Activated T-helper 1 cell treated with Interleukin-2 at 50 U/mL for 16 hours (primary cell): Measurements from ENCODE around the gene GALNT9.
"Not testable (repeated sequence)": the region's sequence is repeated elsewhere in the genome, so short reads cannot be mapped to it uniquely, and the experiment has no call there.

Experiments
- DNase-seq: peaks from one replicate; pipeline ENCODE4 v3.0.0-alpha.2; 2020; ENCODE audit warnings: low read depth

The GALNT9 gene

DNA sequence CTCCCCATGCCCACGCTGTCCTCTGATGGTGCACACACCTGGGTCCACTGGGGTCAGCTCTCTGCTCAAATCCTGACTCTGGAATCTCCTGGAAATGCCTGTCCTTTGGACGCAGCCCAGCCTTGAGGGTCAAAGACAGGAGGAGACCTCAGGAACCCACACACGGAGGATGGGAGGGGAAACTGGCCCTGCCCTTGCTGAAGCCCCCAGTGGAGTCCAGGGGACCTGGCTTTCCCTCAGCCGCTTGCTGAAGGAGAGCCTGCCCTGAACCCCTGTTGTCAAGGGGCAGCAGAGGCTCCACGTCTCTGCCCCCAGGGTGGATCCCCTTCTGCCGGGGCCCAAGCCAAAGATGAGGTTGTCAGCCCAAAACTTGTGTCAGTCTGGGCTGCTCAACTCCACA is 16.9 kb downstream of the GALNT9 start:
- no peak for DNase-seq

DNA sequence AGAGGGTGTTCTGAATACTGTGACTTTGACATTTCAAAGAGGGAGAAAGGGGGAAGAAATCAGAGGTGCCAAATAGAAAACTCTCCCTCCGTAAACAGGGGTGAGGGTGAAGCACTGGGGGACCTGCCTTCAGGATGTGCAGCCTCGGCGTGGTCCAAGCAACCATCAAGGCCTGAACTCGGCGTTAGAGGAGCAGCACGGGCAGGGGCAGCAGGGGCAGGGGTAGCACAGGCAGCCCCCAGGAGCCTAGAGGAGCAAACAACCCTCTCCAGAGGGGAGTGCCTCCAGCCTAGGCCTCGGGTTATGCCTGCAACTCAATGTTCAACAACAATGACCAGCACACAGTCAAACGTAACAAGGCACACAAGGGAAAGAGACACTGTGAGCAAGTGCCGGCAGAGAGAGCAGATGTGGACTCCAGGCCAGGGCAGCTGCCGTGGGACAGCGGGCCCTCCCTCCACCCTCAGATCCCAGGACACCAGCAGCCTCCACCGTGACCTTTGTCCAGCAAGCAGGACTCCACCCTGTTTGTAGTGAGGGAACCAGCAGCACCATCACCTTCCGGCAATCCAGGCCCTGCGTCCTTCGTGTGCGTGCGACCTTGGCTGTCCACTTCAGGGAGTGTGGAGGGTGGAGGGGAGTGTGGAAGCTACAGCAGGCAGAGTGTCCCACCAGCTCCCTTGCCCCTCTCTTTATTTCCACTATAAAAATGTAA is 18.0 kb downstream of the GALNT9 start:
- DNase-seq = no peak

- DNase-seq = no peak
Measured at GRCh38 chr12:132310181-132311040, 19.0 kb downstream of the GALNT9 start.

DNA sequence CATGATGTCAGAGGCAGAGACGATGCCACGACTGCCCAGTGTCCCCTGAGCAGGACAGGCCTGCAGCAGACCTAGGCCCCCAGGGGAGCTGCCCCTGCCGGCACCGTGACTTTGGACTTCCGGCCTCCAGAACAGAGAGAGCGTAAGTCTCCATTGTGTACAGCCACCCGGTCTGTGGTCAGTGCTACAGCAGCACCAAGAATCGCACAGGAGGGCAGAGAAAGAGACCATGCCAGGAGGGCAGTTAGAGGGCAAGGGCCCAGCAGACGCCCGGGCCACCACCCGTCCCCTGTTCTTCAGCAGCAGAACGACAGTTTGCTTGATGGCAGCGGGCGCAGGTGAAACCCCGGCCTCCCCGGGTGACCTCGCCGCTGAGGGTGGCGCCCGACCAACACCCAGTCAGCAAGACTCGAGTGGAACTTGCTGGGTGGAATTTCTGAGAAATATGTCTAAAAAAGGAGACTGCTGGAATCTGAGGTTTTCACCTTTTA is 19.7 kb downstream of the GALNT9 start:
- DNase-seq = no peak

DNA sequence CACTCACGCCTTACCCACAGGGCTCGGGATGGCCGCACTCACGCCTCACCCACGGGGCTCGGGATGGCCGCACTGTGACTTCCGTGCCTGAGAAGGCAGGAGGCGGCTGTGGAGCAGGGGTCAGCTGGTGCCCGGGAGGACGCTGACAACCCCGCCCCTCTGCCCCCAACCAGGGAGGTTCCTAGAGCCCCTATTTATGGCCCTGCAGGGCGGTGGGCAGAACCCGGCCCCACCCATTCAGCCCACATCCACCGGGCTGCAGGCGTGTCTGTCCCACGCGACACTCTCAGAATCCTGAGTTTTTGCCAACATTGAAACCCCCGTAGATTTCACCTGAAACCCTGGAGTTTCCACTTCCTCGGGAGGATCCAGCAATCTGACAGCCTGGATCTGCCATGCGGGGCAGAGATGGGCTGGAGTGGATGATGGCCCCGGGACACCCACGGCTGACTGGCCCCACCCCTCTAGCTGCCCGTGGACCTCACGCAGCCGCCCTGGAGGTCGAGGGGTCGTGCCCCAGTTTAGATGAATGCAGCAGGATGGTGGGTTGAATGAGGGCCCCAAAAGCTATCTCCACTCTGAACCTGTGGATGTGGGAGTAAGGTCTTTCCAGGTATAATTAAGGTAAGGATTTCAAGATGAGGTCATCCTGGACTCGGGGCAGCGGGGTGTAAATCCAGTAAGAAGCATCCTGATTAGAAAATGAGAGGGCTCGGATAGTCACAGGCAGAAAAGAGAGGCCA is 20.4 kb downstream of the GALNT9 start:
- DNase-seq = no peak

GRCh38 chr12:132307976-132308852 is 21.2 kb downstream of the GALNT9 start:
- DNase-seq = no peak

DNA sequence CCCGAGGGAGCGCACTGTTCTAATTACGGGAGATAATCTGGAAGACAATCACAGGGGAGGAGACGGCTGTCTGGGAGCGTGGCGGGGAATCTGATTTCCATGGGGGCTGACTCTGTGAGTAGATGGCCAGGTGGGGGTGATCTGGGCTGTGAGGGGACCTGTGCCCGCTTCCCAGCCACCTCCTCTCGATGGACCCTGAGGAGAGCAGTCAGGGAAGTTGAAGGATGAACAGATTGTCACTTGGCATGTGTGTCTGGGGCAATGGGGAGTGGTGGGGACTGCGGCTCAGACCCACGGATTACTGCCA is 22.6 kb downstream of the GALNT9 start:
- DNase-seq = no peak

DNA sequence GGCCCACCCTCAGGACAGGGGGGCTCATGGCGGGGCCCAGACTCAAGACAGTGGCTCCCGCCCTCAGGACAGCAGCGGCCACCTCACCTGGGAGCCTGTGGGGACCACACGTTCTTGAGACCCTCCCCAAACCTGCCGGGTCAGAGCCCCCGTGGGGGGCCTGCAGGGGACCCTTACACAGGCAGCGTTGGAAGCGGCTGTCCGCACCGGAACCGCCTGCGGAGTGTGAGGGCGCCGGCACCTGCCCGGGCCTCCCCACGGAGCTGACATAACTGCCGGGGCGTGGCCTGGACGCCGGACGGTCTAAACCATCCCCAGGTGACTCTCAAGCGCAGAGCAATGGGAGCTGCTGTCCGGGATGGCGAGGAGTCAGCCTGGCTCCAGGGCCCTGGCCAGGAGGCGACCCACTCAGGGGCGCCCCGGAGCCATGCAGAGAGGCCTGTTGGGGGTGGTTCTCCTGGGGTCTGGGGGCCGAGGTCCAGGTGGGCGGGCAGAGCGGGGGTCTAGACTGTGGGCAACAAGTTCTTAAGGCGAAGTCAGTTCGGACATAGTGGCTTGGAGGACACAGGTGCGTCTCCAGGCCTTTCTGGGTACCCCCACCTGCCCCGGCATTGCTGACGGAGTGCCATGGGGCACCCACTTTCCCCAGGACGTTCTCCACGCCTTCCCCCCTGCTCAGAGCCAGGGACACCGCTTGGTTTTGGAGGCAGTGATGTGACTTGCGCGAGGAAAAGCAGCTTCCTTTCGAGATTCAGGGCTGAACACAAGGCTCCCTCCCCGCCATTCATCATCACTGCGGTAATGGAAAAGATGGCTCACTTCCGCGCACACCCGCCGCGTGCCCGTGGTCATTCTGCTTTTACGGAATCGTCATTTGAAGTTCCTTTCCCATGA is 23.2 kb downstream of the GALNT9 start:
- no peak for DNase-seq

- DNase-seq = no peak
Measured at GRCh38 chr12:132305560-132305966, 23.8 kb downstream of the GALNT9 start.

DNA sequence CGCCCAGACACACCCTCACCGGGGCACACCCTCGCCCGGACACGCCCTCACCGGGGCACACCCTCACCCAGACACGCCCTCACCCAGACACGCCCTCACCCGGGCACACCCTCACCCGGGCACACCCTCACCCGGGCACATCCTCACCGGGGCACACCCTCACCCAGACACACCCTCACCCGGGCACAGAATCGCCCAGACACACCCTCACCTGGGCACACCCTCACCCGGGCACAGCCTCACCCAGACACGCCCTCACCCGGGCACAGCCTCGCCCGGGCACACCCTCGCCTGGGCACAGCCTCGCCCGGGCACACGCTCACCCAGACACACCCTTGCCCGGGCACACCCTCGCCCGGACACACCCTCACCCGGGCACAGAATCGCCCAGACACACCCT is 24.5 kb downstream of the GALNT9 start:
- not testable (repeated sequence) for DNase-seq

- not testable (repeated sequence) for DNase-seq
Measured at GRCh38 chr12:132303853-132304373, 25.5 kb downstream of the GALNT9 start.

GRCh38 chr12:132302466-132303358 is 26.7 kb downstream of the GALNT9 start:
- DNase-seq = no peak

DNA sequence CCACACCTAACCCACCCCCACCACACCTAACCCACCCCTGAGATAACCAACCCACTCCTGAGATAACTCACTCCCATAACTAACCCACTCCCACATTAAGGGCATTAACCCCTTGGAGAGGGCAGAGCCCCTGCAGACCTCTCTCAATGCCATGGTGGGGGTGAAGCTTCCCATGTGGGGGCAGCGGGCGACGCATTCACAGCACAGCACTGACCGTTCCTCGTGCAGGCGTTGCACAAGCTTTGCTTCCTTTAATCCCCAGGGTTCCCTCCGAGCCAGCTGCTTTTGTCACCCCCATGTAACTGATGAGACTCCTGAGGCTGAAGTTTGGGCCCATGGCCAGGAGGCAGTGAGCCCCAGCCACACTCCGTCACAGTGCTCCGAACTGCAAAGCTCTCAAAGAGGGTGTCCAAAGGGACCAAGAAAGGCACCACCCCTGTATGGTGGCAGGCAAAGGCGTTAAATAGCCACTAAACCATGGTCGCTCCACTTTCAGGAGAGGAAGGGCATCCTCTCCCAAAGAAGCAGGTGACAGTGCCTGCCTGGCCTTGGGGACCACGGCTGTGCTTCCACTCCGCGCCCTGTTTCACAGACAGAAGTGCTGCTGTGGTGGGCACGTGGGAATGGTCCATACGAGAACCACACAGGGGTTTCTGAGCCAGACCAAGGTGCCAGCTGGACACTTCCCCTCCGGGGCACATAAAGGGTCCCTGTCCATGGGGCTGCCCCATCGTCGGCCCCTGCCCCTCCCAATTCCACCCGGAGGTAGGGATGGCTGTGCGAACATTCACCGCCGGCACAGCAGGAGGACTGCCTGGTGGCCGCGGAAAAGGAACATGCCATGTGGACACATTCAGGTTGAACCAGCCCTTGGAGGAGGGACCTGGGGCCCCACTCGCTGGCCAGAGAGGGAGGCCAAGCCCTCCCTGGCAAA is 28.3 kb downstream of the GALNT9 start:
- no peak for DNase-seq

- DNase-seq = no peak
Measured at GRCh38 chr12:132296063-132296462, 33.3 kb downstream of the GALNT9 start.

DNA sequence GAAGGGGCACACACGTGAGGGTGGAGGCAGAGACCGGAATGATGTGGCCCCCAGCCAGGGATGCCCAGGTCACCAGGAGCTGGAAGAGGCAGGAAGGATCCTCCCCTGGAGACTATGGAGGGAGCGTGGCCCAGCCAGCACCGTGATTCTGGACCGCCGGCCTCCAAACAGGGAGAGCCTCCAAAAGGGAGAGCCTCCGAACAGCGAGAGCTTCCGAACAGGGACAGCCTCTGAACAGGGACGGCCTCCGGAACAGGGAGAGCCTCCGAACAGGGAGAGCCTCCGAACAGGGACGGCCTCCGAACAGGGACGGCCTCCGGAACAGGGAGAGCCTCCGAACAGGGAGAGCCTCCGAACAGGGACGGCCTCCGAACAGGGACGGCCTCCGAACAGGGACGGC is 33.8 kb downstream of the GALNT9 start:
- not testable (repeated sequence) for DNase-seq

GRCh38 chr12:132295101-132295526 is 34.3 kb downstream of the GALNT9 start:
- DNase-seq = no peak

- DNase-seq = no peak
Measured at GRCh38 chr12:132294121-132295034, 35.0 kb downstream of the GALNT9 start.
